Chondrocyte (in vitro differentiated cells): ENCODE measurements around the gene ZNF35. TPM values are rescaled to one million over a fixed set of nuclear protein-coding genes. Genes with fewer than 3 reads are reported as not detected.
"Not testable (repeated sequence)": the region's sequence is repeated elsewhere in the genome, so short reads cannot be mapped to it uniquely, and the experiment has no call there.

Experiments
- DNase-seq: peaks from one replicate; pipeline ENCODE4 v3.0.0; 2021; ENCODE audit warnings: mixed read lengths, low spot score
- H3K27ac Mint-ChIP-seq: one replicate; pipeline ENCODE4 v1.8.0; 2021; ENCODE audit warnings: mild to moderate bottlenecking, moderate library complexity, mixed read lengths; ENCODE audit not compliant: unreplicated experiment
- H3K27me3 Mint-ChIP-seq: 2 replicates; pipeline ENCODE4 v1.8.0; 2021; ENCODE audit warnings: low read depth, mixed read lengths
- H3K36me3 Mint-ChIP-seq: 2 replicates; pipeline ENCODE4 v1.8.0; 2021; ENCODE audit warnings: low read depth, mixed read lengths
- H3K4me1 Mint-ChIP-seq: 2 replicates; pipeline ENCODE4 v1.8.0; 2021; ENCODE audit warnings: low read depth, mild to moderate bottlenecking, mixed read lengths
- H3K4me3 Mint-ChIP-seq: one replicate; pipeline ENCODE4 v1.8.0; 2021; ENCODE audit warnings: mild to moderate bottlenecking, moderate library complexity, mixed read lengths; ENCODE audit not compliant: unreplicated experiment
- H3K9me3 Mint-ChIP-seq: 2 replicates; pipeline ENCODE4 v1.8.0; 2021; ENCODE audit warnings: low read depth, mixed read lengths
- CTCF ChIP-seq: fragments of 200-600 bp; sonication (generic); IDR thresholded peaks from 2 replicates; pipeline ENCODE4 v1.5.0; 2021; ENCODE audit warnings: antibody characterized with exemption, mild to moderate bottlenecking, moderate library complexity
- total RNA-seq: library from RNA; stranded (reverse); gene quantifications from 3 replicates; pipeline ENCODE4 v1.2.1, GENCODE V29; 2021

Gene ZNF35
- total RNA-seq, 1 donor from 2014 or later = 14.8 TPM

GRCh38 chr3:44666346-44666745 is 17.8 kb downstream of the ZNF35 start:
- H3K4me1 Mint-ChIP-seq = peaks cover 4% of the 10 kb centered on the region
- no peak overlapping the region for H3K27ac Mint-ChIP-seq

GRCh38 chr3:44669760-44670159 is 21.2 kb downstream of the ZNF35 start:
- peaks cover 18% of the 10 kb centered on the region for H3K9me3 Mint-ChIP-seq
- peak overlapping the region; percentile 33 for H3K27ac Mint-ChIP-seq
- no peak for DNase-seq
- H3K4me3 Mint-ChIP-seq = no peak overlapping the region
- H3K36me3 Mint-ChIP-seq = peaks cover 9% of the 10 kb centered on the region
- no peaks in the 10 kb centered on the region for H3K27me3 Mint-ChIP-seq
- TF ChIP-seq CTCF = no peak
- peaks cover 4% of the 10 kb centered on the region for H3K4me1 Mint-ChIP-seq

More at GRCh38 chr3:44666346-44666745, 17.8 kb downstream of the ZNF35 start:
- H3K36me3 Mint-ChIP-seq = peaks cover 11% of the 10 kb centered on the region
- H3K4me3 Mint-ChIP-seq = no peak overlapping the region
- H3K27me3 Mint-ChIP-seq = no peaks in the 10 kb centered on the region
- no peak for DNase-seq
- peaks cover 11% of the 10 kb centered on the region for H3K9me3 Mint-ChIP-seq
- no peak for TF ChIP-seq CTCF

GRCh38 chr3:44673466-44673865 is 24.9 kb downstream of the ZNF35 start:
- H3K4me3 Mint-ChIP-seq, DNase-seq, H3K27me3 Mint-ChIP-seq, H3K27ac Mint-ChIP-seq, H3K36me3 Mint-ChIP-seq, H3K4me1 Mint-ChIP-seq: not testable (repeated sequence)
- H3K9me3 Mint-ChIP-seq = peaks cover 11% of the 10 kb centered on the region

GRCh38 chr3:44674211-44674610 is 25.7 kb downstream of the ZNF35 start:
- no peak overlapping the region for H3K27ac Mint-ChIP-seq

GRCh38 chr3:44678480-44679116 is 30.1 kb downstream of the ZNF35 start:
- Mint-ChIP-seq H3K27me3 (no peaks in the 10 kb centered on the region), H3K27ac (no peak overlapping the region)
- no peak for TF ChIP-seq CTCF

More at GRCh38 chr3:44674211-44674610, 25.7 kb downstream of the ZNF35 start:
- Mint-ChIP-seq H3K4me3 (no peak overlapping the region), H3K4me1 (no peaks in the 10 kb centered on the region), H3K36me3 (peaks cover 3% of the 10 kb centered on the region), H3K9me3 (peaks cover 11% of the 10 kb centered on the region), H3K27me3 (no peaks in the 10 kb centered on the region)
- no peak for DNase-seq
- TF ChIP-seq CTCF = no peak

GRCh38 chr3:44680921-44681455 is 32.5 kb downstream of the ZNF35 start:
- H3K4me1 Mint-ChIP-seq = peaks cover 14% of the 10 kb centered on the region
- no peak for DNase-seq
- peaks cover 24% of the 10 kb centered on the region for H3K9me3 Mint-ChIP-seq
- no peak overlapping the region for H3K27ac Mint-ChIP-seq
- H3K4me3 Mint-ChIP-seq = no peak overlapping the region
- no peak for TF ChIP-seq CTCF
- H3K27me3 Mint-ChIP-seq = no peaks in the 10 kb centered on the region
- peaks cover 23% of the 10 kb centered on the region for H3K36me3 Mint-ChIP-seq

More at GRCh38 chr3:44678480-44679116, 30.1 kb downstream of the ZNF35 start:
- Mint-ChIP-seq H3K9me3 (peaks cover 19% of the 10 kb centered on the region), H3K36me3 (peaks cover 13% of the 10 kb centered on the region), H3K4me1 (no peaks in the 10 kb centered on the region), H3K4me3 (no peak overlapping the region)
- no peak for DNase-seq
